ENCODE results near the gene MORN2.

Gene MORN2

GRCh38 chr2:38892819-38893218 is 17.0 kb downstream of the MORN2 start:
- DNase-seq: no peak

GRCh38 chr2:38898256-38898655 is 22.5 kb downstream of the MORN2 start:
- no peak for DNase-seq

- no peak for DNase-seq
These were observed 24.9 kb downstream of the MORN2 start for GRCh38 chr2:38900726-38901125.

GRCh38 chr2:38905251-38905650 is 29.5 kb downstream of the MORN2 start:
- no peak for DNase-seq

GRCh38 chr2:38907242-38907641 is 31.5 kb downstream of the MORN2 start:
- DNase-seq: no peak

GRCh38 chr2:38907743-38908562 is 32.2 kb downstream of the MORN2 start:
- no peak for DNase-seq

GRCh38 chr2:38909872-38910271 is 34.1 kb downstream of the MORN2 start:
- no peak for DNase-seq

GRCh38 chr2:38911191-38911590 is 35.4 kb downstream of the MORN2 start:
- no peak for DNase-seq

GRCh38 chr2:38912619-38913018 is 36.8 kb downstream of the MORN2 start:
- DNase-seq: no peak

- DNase-seq: no peak
These were observed 46.6 kb downstream of the MORN2 start for GRCh38 chr2:38922389-38922788.

GRCh38 chr2:38922902-38923301 is 47.1 kb downstream of the MORN2 start:
- DNase-seq: no peak

GRCh38 chr2:38925982-38926381 is 50.2 kb downstream of the MORN2 start:
- DNase-seq: no peak

- no peak for DNase-seq
These were observed 54.8 kb downstream of the MORN2 start for GRCh38 chr2:38930600-38930999.
